Neural progenitor cell (in vitro differentiated cells): ENCODE results near the gene SLC25A47.

ENCODE experiments used
- CTCF ChIP-seq: fragments of 200-600 bp; sonication (generic); IDR thresholded peaks from 2 replicates; pipeline ENCODE4 v1.5.1; 2017; ENCODE audit warnings: antibody characterized with exemption, mild to moderate bottlenecking
- EZH2 ChIP-seq: fragments of 200-600 bp; sonication (generic); IDR thresholded peaks from 2 replicates; pipeline ENCODE4 v1.6.1; 2017; ENCODE audit warnings: antibody characterized with exemption, mild to moderate bottlenecking, moderate library complexity

DNA sequence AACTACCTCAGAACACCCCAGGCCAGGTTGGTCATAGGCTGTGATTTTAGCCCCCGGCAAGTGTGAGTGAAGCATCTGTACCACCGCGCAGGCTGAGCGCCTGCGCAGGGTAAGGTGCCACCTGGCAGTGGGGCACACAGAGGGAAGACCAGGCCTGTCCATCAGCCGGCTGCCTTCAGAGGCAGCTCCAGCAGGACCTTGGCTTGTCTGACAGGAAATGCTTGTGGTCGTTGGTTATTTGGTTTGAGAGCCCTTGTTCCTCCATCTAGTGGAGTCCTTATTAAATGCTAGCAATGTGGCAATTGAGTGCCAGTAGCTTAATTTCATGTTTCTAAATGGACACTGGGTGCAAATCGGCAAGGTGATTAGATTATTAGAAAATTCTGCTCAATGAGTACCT, 44.4 kb upstream of the SLC25A47 start:
- TF ChIP-seq CTCF (no peak), EZH2 (no peak)
